HG02840 (cell line): ENCODE measurements around the gene DENND5A.
A peak's percentile ranks its signal among the peaks of the same experiment; 100 is the strongest.
"Not testable (repeated sequence)": the region's sequence is repeated elsewhere in the genome, so short reads cannot be mapped to it uniquely, and the experiment has no call there.

Experiments
- ATAC-seq: cut with Tn5 transposase; IDR thresholded peaks from one replicate; pipeline ENCODE4 v1.9.1; 2021; ENCODE audit warnings: mild to moderate bottlenecking, moderate library complexity, moderate number of reproducible peaks; ENCODE audit not compliant: unreplicated experiment, low FRiP score

DENND5A gene

DNA sequence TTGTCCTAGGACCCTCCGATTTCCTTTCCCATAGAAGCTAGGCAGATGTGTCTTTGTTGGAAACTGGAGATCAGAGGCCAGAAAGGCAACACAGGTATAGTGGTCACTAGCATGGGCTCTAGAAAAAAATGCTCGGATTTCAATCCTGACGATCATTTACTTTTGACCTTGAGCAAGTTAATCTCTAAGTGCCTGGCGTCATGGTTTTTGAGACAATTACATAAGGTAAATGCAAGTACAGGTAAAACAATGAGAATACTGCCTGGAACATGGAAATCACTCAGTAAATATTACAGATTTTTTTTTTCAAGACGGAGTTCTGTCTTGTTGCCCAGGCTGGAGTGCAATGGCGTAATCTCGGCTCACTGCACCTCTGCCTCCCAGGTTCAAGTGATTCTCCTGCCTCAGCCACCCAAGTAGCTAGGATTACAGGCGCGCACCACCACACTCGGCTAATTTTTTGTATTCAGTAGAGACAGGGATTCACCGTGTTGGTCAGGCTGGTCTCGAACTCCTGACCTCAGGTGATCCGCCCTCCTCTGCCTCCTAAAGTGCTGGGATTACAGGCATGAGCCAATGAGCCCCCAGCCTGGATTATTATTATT, 1.1 kb upstream of the DENND5A start:
- no peak for ATAC-seq

GRCh38 chr11:9264316-9265210, 587 bp downstream of the DENND5A start:
- peak; percentile 19 for ATAC-seq

DNA sequence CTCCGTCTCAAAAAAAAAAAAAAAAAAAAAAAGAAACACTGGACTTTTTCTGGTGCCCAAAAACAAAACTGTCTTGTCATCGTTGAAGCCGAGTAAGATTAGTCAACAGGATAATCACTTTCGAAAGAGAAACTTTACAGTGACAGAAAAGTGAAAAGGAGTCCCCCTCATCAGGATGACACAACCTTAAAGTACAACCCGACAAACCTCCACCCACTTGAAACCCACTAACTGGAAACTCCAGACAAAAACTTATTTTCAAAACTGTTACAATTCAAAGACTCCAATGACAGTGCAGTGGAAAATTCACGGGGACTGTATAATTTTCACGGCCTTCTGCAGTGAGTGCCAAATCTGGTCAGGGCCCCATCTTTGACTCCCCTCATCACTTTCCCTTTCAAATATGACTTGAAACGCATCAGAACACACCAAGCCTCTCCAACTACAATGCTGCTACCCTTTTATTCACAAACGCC, 1.3 kb downstream of the DENND5A start:
- peak; percentile 71 for ATAC-seq

DNA sequence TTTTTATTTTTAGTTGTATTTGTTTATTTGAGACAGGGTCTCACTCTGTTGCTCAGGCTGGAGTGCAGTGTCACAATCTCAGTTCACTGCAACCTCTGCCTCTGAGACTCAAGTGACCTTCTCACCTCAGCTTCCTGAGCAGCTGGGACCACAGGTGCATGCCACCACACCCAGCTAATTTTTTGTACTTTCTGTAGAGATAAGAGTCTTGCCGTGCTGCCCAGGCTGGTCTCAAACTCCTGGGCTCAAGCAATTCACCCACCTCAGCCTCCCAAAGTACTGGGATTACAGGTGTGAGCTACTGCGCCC, 4.4 kb downstream of the DENND5A start:
- not testable (repeated sequence) for ATAC-seq

- ATAC-seq = no peak
Measured at GRCh38 chr11:9259981-9260837, 4.9 kb downstream of the DENND5A start.

- ATAC-seq = not testable (repeated sequence)
Measured at GRCh38 chr11:9258279-9258678, 6.9 kb downstream of the DENND5A start.

DNA sequence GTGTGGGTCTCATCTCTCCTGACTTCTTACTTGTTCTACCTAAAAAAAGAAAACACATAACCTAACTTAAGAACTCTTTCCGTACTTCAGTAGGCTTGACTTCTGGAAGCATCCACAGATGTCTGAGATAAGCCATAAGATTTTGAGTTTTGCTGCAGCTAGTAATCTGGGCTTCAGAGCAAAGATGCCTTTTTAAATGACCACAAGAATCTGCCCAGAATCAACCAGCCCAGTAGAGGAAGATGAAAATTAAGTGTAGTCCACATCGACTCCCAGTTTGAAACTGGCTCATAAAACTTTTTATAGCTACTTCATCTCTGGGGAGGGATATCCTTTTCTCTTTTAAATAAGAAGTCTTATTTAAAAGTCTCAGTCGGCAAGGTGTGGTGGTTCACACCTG, 10.7 kb downstream of the DENND5A start:
- no peak for ATAC-seq

DNA sequence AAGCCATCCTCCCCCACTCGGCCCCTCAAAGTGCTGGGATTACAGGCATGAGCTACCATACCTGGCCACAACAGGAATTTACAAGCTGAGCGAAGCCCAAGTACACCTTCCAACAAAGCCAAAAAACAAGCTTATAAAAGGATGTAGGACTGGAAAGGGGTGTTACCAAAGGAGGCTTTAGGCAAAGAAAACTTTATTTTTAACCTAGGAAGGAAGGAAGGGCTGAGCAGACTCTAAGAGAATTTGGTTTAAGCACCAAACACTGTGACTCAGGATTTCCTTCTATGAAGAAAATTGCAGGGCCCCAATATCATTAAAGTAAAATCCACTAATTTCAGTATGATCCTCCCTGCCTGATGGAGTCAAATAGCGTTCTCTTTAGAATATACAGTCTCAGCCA, 12.1 kb downstream of the DENND5A start:
- ATAC-seq = no peak

GRCh38 chr11:9251311-9251710, 13.8 kb downstream of the DENND5A start:
- no peak for ATAC-seq

GRCh38 chr11:9250139-9250582, 15.0 kb downstream of the DENND5A start:
- ATAC-seq = peak; percentile 60

- ATAC-seq = no peak
Measured at GRCh38 chr11:9249252-9249651, 15.9 kb downstream of the DENND5A start.

GRCh38 chr11:9247863-9248262, 17.3 kb downstream of the DENND5A start:
- no peak for ATAC-seq

DNA sequence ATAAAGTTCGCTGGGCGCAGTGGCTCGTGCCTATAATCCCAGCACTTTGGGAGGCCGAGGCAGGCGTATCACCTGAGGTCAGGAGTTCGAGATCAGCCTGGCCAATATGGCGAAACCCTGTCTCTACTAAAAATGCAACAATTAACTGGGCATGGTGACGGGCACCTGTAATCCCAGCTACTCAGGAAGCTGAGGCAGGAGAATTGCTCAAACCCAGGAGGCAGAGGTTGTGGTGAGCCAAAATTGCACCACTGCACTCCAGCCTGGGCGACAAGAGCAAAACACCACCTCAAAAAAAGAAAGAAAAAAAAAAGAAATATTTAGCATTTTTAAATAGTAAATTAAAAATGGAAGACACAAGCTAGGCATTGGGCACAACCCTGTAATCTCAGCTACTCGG, 28.9 kb downstream of the DENND5A start:
- not testable (repeated sequence) for ATAC-seq

DNA sequence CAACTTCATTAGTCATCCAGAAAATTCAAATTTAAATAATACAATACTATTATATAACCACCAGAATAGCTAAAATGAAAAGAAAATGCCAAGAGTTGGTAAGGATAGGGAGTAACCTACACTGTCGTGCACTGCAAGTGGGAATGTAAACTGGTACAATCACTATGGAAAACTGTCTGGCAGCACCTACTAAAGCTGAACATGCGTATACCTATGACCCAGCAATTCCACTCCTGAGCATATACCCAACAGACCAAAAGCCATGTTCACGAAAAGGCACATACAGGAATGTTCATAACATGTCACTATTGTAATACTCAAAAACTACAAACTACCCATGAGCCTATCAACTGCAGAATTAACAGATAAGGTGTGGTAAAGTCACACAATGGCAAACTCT, 32.7 kb downstream of the DENND5A start:
- no peak for ATAC-seq

GRCh38 chr11:9231848-9232177, 33.3 kb downstream of the DENND5A start:
- ATAC-seq = no peak

- no peak for ATAC-seq
Measured at GRCh38 chr11:9230296-9230695, 34.9 kb downstream of the DENND5A start.

DNA sequence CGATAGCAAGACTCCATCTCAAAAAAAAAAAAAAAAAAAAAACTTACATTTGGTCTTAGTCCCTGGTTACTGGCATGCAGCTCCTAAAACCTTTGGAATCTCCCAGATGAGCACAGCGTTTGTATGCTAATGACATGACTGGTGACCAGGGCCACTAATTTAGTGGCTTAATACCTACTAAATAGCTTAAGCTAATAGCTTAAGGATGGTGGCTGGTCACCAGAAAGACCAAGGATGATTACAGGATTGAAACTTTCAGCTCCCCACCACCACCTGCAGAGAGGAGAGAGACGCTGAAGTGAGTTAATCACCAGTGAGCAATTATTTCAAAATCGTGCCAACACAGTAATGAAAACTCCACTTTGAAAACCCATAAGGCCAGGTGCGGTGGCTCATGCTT, 37.1 kb downstream of the DENND5A start:
- ATAC-seq = no peak

DNA sequence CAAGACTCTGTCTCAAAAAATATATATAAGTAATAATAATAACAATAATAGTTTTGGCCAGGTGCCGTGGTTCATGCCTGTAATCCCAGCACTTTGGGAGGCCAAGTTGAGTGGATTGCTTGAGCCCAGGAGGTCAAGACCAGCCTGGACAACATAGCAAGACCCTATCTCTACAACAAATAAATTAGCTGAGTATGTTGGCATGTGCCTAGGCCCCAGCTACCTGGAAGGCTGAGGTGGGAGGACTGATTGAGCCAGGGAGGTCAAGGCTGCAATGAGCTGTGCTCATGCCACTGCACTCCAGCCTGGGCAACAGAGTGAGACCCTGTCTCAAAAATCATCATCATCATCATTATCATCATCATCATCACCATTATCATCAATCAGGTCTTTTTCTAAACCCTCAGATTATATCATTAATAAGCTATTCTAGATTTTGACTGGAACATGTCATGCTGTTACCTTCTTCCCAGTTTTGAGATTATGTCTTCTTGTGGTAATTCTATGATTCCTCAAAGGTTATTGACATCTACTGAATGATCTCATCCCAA, 39.3 kb downstream of the DENND5A start:
- ATAC-seq = no peak

DNA sequence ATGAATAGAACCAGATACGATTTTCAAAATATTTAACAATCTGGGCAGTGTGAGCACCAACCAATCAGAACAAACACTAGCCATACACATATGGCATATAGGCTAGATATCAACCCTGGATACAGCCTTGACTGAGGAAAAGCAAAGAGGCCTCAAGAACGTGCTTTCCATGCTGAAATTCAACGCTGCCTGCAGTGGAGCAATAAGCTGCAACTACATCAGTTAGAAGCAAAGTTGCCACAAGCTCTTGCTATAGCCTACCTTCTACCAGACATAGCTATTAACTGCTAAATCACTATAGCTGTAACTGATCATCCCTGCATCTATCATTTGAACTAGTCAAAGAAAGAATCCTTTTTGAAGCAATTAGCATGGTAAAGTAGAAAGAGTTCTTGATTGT, 42.5 kb downstream of the DENND5A start:
- ATAC-seq = no peak

GRCh38 chr11:9220853-9221252, 44.3 kb downstream of the DENND5A start:
- ATAC-seq = not testable (repeated sequence)

DNA sequence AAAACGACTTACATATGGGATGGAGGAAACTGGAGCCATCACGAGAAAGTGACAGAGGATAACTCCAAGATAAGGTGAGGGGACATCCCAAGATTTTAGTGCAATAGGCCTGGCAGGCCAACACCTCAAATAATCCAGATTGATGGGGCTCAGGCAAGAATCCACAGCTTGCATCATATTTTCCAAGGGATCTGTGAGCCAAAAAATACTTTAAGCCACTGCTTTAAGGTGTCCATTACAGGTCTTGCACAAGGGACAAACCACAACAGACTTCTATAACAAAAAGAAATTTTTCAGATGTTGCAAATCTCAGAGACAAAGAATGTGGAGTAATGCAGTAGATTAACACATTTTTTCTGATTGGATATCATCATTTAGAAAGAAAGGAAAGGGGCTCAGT, 45.6 kb downstream of the DENND5A start:
- ATAC-seq = no peak
